HepG2 (cell line): ENCODE data around the gene ARMH3. TPM values are rescaled to one million over a fixed set of nuclear protein-coding genes. Genes with fewer than 3 reads are reported as not detected.

Source experiments
- BCL6 ChIP-seq: IDR thresholded peaks from 2 replicates; pipeline ENCODE4 v1.6.1; 2016; ENCODE audit warnings: missing genetic modification reagents, missing compliant biosample characterization
- ETV5 ChIP-seq: IDR thresholded peaks from 2 replicates; pipeline ENCODE4 v1.6.1; 2018; ENCODE audit warnings: missing biosample characterization, missing genetic modification reagents, inconsistent platforms, borderline replicate concordance
- FOXA3 ChIP-seq: IDR thresholded peaks from 2 replicates; pipeline ENCODE4 v1.6.1; 2016; ENCODE audit warnings: missing genetic modification reagents, missing compliant biosample characterization
- NCOR1 ChIP-seq: fragments of 200-600 bp; sonication (generic); IDR thresholded peaks from 2 replicates; pipeline ENCODE4 v1.7.0; 2017; ENCODE audit warnings: antibody characterized with exemption, low read length, borderline replicate concordance
- PPARG ChIP-seq: conservative IDR thresholded peaks from 2 replicates; pipeline ENCODE4 v1.6.1; 2016; ENCODE audit warnings: missing biosample characterization, missing genetic modification reagents
- SOX5 ChIP-seq: IDR thresholded peaks from 2 replicates; pipeline ENCODE4 v1.6.1; 2016; ENCODE audit warnings: borderline replicate concordance
- SSRP1 ChIP-seq: IDR thresholded peaks from 2 replicates; pipeline ENCODE4 v1.6.1; 2016; ENCODE audit warnings: control low read depth
- polyA plus RNA-seq, 8 experiments: library from polyadenylated mRNA; depleted of rRNA in 3 of 8; stranded (reverse) in 7 of 8; unstranded in 1 of 8; fragments of >200 nt; fragmentation: Illumina TruSeq in 4 of 8; extraction: Trizol in 4 of 8; gene quantifications; 2 replicates each; pipeline versions ENCODE4 v1.2.1 to v1.2.3, GENCODE V29; 2011 to 2016; ENCODE audit warnings: low read depth in 4 of 8, missing spikeins in 1 of 8, mixed read lengths in 1 of 8; ENCODE audit not compliant: insufficient read depth in 1 of 8
- total RNA-seq, 5 experiments: library from RNA; depleted of rRNA; stranded (reverse); fragments of >200 nt; fragmentation: Illumina TruSeq; extraction: Trizol; gene quantifications; 2 replicates each; pipeline ENCODE4 v1.2.3, GENCODE V29; 2016; ENCODE audit warnings: low read depth in 1 of 5
- TF ChIP-seq, protein P1 (sequence below): sonication (generic); formaldehyde crosslinking; conservative IDR thresholded peaks from 2 replicates; pipeline ENCODE4 v1.4.0; 2020; ENCODE audit warnings: missing genetic modification reagents
- TF ChIP-seq, protein P2 (sequence below): sonication (generic); formaldehyde crosslinking; conservative IDR thresholded peaks from 2 replicates; pipeline ENCODE4 v1.4.0; 2020; ENCODE audit warnings: missing genetic modification reagents
- TF ChIP-seq, protein P3 (sequence below): IDR thresholded peaks from 2 replicates; pipeline ENCODE4 v1.6.1; 2016; ENCODE audit warnings: mild to moderate bottlenecking
- TF ChIP-seq, protein P4 (sequence below): sonication (generic); formaldehyde crosslinking; IDR thresholded peaks from 2 replicates; pipeline ENCODE4 v1.5.0; 2020; ENCODE audit warnings: mild to moderate bottlenecking, missing genetic modification reagents, moderate library complexity

Gene ARMH3
- total and polyA plus RNA-seq, 2 of the 13 experiments (the other 11 are each of a cell fraction or from before 2014, with no cell fraction given): 8.4 to 16.9 TPM

DNA sequence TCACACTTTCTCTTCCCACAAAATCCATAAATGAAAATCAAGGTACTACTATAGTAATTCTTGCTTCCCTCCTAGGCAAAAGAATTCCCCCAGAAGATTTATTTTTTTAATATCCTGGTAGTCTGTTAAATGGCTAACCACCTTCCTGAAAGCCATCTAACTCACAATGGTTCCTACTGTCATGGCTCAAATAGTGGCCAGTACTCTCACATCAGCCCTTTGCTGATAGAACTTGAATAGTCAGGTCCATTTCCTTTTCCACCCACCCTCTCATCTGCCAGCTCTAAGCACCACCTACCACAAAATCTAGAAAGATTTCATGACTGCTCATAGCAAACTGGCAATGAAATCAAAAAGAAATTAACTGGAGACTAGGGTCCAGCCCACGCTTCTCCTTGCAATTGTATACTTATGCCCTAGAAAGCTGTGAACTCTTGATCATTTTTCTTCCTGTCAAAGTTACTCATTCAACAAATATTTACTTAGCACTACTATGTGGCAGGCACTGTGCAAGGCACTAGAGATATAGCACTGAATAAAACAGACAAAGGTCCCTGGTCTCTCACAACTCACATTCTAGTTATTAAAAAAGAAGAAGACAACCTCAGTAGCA is 60.4 kb downstream of the ARMH3 start (continued):
- TF ChIP-seq BCL6 (CRISPR knock-in tag): peak; percentile 77
- no peak for TF ChIP-seq SOX5 (CRISPR knock-in tag)
- TF ChIP-seq, protein P1, sequence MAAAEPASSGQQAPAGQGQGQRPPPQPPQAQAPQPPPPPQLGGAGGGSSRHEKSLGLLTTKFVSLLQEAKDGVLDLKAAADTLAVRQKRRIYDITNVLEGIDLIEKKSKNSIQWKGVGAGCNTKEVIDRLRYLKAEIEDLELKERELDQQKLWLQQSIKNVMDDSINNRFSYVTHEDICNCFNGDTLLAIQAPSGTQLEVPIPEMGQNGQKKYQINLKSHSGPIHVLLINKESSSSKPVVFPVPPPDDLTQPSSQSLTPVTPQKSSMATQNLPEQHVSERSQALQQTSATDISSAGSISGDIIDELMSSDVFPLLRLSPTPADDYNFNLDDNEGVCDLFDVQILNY (CRISPR knock-in tag): no peak
- no peak for TF ChIP-seq NCOR1
- TF ChIP-seq FOXA3 (CRISPR knock-in tag): peak; percentile 75
- TF ChIP-seq, protein P2, sequence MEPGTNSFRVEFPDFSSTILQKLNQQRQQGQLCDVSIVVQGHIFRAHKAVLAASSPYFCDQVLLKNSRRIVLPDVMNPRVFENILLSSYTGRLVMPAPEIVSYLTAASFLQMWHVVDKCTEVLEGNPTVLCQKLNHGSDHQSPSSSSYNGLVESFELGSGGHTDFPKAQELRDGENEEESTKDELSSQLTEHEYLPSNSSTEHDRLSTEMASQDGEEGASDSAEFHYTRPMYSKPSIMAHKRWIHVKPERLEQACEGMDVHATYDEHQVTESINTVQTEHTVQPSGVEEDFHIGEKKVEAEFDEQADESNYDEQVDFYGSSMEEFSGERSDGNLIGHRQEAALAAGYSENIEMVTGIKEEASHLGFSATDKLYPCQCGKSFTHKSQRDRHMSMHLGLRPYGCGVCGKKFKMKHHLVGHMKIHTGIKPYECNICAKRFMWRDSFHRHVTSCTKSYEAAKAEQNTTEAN (CRISPR knock-in tag): peak; percentile 100
- TF ChIP-seq ETV5 (CRISPR knock-in tag): peak; percentile 24; the same call in 1 of the 2 replicates
- 0 out of 2 replicates have a peak, but pooled peaks have one; percentile 42 for TF ChIP-seq PPARG (CRISPR knock-in tag)
- TF ChIP-seq SSRP1 (CRISPR knock-in tag): no peak
- TF ChIP-seq, protein P3, sequence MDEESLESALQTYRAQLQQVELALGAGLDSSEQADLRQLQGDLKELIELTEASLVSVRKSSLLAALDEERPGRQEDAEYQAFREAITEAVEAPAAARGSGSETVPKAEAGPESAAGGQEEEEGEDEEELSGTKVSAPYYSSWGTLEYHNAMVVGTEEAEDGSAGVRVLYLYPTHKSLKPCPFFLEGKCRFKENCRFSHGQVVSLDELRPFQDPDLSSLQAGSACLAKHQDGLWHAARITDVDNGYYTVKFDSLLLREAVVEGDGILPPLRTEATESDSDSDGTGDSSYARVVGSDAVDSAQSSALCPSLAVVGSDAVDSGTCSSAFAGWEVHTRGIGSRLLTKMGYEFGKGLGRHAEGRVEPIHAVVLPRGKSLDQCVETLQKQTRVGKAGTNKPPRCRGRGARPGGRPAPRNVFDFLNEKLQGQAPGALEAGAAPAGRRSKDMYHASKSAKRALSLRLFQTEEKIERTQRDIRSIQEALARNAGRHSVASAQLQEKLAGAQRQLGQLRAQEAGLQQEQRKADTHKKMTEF (CRISPR knock-in tag): 0 out of 2 replicates have a peak, but pooled peaks have one; percentile 25
- TF ChIP-seq, protein P4, sequence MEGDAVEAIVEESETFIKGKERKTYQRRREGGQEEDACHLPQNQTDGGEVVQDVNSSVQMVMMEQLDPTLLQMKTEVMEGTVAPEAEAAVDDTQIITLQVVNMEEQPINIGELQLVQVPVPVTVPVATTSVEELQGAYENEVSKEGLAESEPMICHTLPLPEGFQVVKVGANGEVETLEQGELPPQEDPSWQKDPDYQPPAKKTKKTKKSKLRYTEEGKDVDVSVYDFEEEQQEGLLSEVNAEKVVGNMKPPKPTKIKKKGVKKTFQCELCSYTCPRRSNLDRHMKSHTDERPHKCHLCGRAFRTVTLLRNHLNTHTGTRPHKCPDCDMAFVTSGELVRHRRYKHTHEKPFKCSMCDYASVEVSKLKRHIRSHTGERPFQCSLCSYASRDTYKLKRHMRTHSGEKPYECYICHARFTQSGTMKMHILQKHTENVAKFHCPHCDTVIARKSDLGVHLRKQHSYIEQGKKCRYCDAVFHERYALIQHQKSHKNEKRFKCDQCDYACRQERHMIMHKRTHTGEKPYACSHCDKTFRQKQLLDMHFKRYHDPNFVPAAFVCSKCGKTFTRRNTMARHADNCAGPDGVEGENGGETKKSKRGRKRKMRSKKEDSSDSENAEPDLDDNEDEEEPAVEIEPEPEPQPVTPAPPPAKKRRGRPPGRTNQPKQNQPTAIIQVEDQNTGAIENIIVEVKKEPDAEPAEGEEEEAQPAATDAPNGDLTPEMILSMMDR (CRISPR knock-in tag): no peak
- TF ChIP-seq, all 625 proteins: peak for 19
